Immature natural killer cell (primary cell): Measurements from ENCODE around the gene IL31RA. TPM values are rescaled to one million over a fixed set of nuclear protein-coding genes. Genes with fewer than 3 reads are reported as not detected.

Experiments used
- DNase-seq, 3 donors: peaks; one replicate each; pipeline ENCODE4 v3.0.0; 2022; ENCODE audit warnings: mixed read lengths in 1 of 3
- H3K27ac Mint-ChIP-seq, 6 donors: one replicate each; pipeline ENCODE4 v1.8.0; 2020; ENCODE audit warnings: mixed read lengths in 6 of 6, mild to moderate bottlenecking in 5 of 6, inconsistent platforms in 4 of 6, moderate library complexity in 3 of 6
- H3K27me3 Mint-ChIP-seq, 3 donors: one replicate each; pipeline ENCODE4 v1.8.0; 2020 to 2021; ENCODE audit warnings: low read depth in 3 of 3, mild to moderate bottlenecking in 3 of 3, mixed read lengths in 3 of 3, moderate library complexity in 3 of 3, inconsistent platforms in 1 of 3
- H3K36me3 Mint-ChIP-seq, 3 donors: one replicate each; pipeline ENCODE4 v1.8.0; 2020; ENCODE audit warnings: mixed read lengths in 3 of 3, inconsistent platforms in 2 of 3, mild to moderate bottlenecking in 2 of 3
- H3K4me1 Mint-ChIP-seq, 2 donors: one replicate each; pipeline ENCODE4 v1.8.0; 2020; ENCODE audit warnings: inconsistent platforms in 2 of 2, mild to moderate bottlenecking in 2 of 2, mixed read lengths in 2 of 2, moderate library complexity in 1 of 2
- H3K4me3 Mint-ChIP-seq, 5 donors: one replicate each; pipeline ENCODE4 v1.8.0; 2020; ENCODE audit warnings: mild to moderate bottlenecking in 5 of 5, mixed read lengths in 5 of 5, inconsistent platforms in 3 of 5, moderate library complexity in 3 of 5
- H3K9me3 Mint-ChIP-seq, 6 donors: one replicate each; pipeline ENCODE4 v1.8.0; 2020; ENCODE audit warnings: mild to moderate bottlenecking in 6 of 6, mixed read lengths in 6 of 6, inconsistent platforms in 4 of 6, moderate library complexity in 3 of 6
- polyA plus RNA-seq, 3 donors: library from polyadenylated mRNA; unstranded; fragments of 300-500 nt; fragmentation: Illumina TruSeq; gene quantifications; one replicate each; pipeline ENCODE4 v1.2.3, GENCODE V29; 2021

The IL31RA gene
- polyA plus RNA-seq, 3 donors from 2014 or later = not detected

GRCh38 chr5:55866934-55867333 lies 15.8 kb downstream of the IL31RA start:
- H3K27me3 Mint-ChIP-seq = peaks cover 0 to 3% (median 0%) of the 10 kb centered on the region in 3 donors
- H3K4me3 Mint-ChIP-seq = no peak overlapping the region
- H3K4me1 Mint-ChIP-seq = no peaks in the 10 kb centered on the region
- no peak overlapping the region for H3K27ac Mint-ChIP-seq
- H3K9me3 Mint-ChIP-seq = no peaks in the 10 kb centered on the region
- no peaks in the 10 kb centered on the region for H3K36me3 Mint-ChIP-seq
- DNase-seq = no peak

GRCh38 chr5:55868846-55869245 lies 17.7 kb downstream of the IL31RA start:
- H3K9me3 Mint-ChIP-seq = no peaks in the 10 kb centered on the region
- H3K36me3 Mint-ChIP-seq = no peaks in the 10 kb centered on the region
- peaks cover 0 to 3% (median 0%) of the 10 kb centered on the region in 3 donors for H3K27me3 Mint-ChIP-seq
- no peak for DNase-seq
- H3K4me1 Mint-ChIP-seq = no peaks in the 10 kb centered on the region
- no peak overlapping the region for H3K27ac Mint-ChIP-seq
- H3K4me3 Mint-ChIP-seq = no peak overlapping the region

DNA sequence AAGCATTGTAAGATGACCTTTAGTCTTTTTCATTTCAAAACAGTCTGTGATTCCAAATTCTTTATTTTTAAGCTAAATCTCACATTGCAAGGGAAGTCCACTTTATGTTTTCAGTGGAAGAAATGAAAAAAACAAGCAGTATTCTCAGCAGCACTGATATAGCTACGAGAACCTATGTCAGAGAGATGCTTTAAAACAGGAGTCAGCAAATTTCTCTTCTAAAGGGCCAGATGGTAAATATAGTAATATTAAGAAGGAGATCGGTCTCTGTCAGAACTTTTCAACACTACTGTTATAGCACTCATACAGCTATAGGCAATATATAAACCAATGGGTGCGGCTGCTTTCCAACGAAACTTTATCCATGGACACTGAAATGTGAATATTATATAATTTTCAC lies 18.7 kb downstream of the IL31RA start:
- H3K27me3 Mint-ChIP-seq = peaks cover 0 to 3% (median 0%) of the 10 kb centered on the region in 3 donors
- no peak overlapping the region for H3K4me3 Mint-ChIP-seq
- no peaks in the 10 kb centered on the region for H3K36me3 Mint-ChIP-seq
- no peaks in the 10 kb centered on the region for H3K4me1 Mint-ChIP-seq
- no peaks in the 10 kb centered on the region for H3K9me3 Mint-ChIP-seq
- no peak for DNase-seq
- H3K27ac Mint-ChIP-seq = no peak overlapping the region

GRCh38 chr5:55873234-55873633 lies 22.1 kb downstream of the IL31RA start:
- DNase-seq = no peak
- Mint-ChIP-seq H3K27me3 (peaks cover 0 to 4% (median 1%) of the 10 kb centered on the region in 3 donors), H3K4me3 (no peak overlapping the region), H3K9me3 (no peaks in the 10 kb centered on the region), H3K4me1 (no peaks in the 10 kb centered on the region), H3K36me3 (no peaks in the 10 kb centered on the region), H3K27ac (no peak overlapping the region)

- H3K9me3 Mint-ChIP-seq = no peaks in the 10 kb centered on the region
- H3K27me3 Mint-ChIP-seq = peaks cover 3 to 4% (median 4%) of the 10 kb centered on the region in 3 donors
- H3K4me3 Mint-ChIP-seq = no peak overlapping the region
- H3K36me3 Mint-ChIP-seq = no peaks in the 10 kb centered on the region
- no peak overlapping the region for H3K27ac Mint-ChIP-seq
- DNase-seq = no peak
- H3K4me1 Mint-ChIP-seq = no peaks in the 10 kb centered on the region
These were observed 26.5 kb downstream of the IL31RA start for GRCh38 chr5:55877655-55878054.

GRCh38 chr5:55880453-55880852 lies 29.3 kb downstream of the IL31RA start:
- Mint-ChIP-seq H3K27ac (no peak overlapping the region), H3K27me3 (peaks cover 3 to 4% (median 4%) of the 10 kb centered on the region in 3 donors), H3K4me3 (no peak overlapping the region), H3K36me3 (no peaks in the 10 kb centered on the region), H3K4me1 (no peaks in the 10 kb centered on the region), H3K9me3 (no peaks in the 10 kb centered on the region)
- DNase-seq = no peak

DNA sequence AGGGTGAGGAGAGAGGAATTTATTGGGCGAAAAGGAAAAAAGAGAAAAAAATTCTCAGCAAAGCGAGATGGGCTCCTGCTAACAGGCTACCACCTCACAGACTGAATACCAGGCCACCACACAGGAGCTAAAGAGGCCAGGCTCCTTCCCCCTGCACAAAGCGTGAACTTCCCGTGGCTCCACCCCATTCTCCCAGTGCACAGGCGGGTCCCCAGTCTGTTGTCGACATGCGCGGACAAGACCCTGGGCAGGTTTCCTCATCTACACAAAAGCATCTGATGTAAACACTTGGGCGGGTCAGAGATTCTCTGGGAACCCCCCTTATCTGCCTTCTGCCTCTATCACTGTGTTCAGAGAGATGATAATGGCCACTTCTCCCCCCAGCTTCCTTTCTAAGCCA lies 34.2 kb downstream of the IL31RA start:
- no peak overlapping the region for H3K27ac Mint-ChIP-seq
- H3K27me3 Mint-ChIP-seq = peaks cover 2 to 3% (median 2%) of the 10 kb centered on the region in 3 donors
- no peaks in the 10 kb centered on the region for H3K4me1 Mint-ChIP-seq
- no peak overlapping the region for H3K4me3 Mint-ChIP-seq
- no peak for DNase-seq
- H3K9me3 Mint-ChIP-seq = no peaks in the 10 kb centered on the region
- no peaks in the 10 kb centered on the region for H3K36me3 Mint-ChIP-seq

GRCh38 chr5:55888205-55888604 lies 37.0 kb downstream of the IL31RA start:
- H3K27ac Mint-ChIP-seq = no peak overlapping the region
- no peaks in the 10 kb centered on the region for H3K36me3 Mint-ChIP-seq
- H3K9me3 Mint-ChIP-seq = no peaks in the 10 kb centered on the region
- no peak for DNase-seq
- no peak overlapping the region for H3K4me3 Mint-ChIP-seq
- no peaks in the 10 kb centered on the region for H3K4me1 Mint-ChIP-seq
- peaks cover 2 to 5% (median 3%) of the 10 kb centered on the region in 3 donors for H3K27me3 Mint-ChIP-seq

GRCh38 chr5:55892479-55892878 lies 41.3 kb downstream of the IL31RA start:
- H3K4me1 Mint-ChIP-seq = peaks cover 5 to 7% of the 10 kb centered on the region in 2 donors
- no peak overlapping the region for H3K27ac Mint-ChIP-seq
- no peaks in the 10 kb centered on the region for H3K9me3 Mint-ChIP-seq
- no peaks in the 10 kb centered on the region for H3K36me3 Mint-ChIP-seq
- no peak overlapping the region for H3K4me3 Mint-ChIP-seq
- DNase-seq = no peak
- peaks cover 8% of the 10 kb centered on the region in 3 donors for H3K27me3 Mint-ChIP-seq

- no peak for DNase-seq
- no peak overlapping the region for H3K4me3 Mint-ChIP-seq
- no peaks in the 10 kb centered on the region for H3K36me3 Mint-ChIP-seq
- H3K4me1 Mint-ChIP-seq = peaks cover 10 to 14% of the 10 kb centered on the region in 2 donors
- H3K27me3 Mint-ChIP-seq = peaks cover 4 to 8% (median 8%) of the 10 kb centered on the region in 3 donors
- H3K9me3 Mint-ChIP-seq = no peaks in the 10 kb centered on the region
- H3K27ac Mint-ChIP-seq = no peak overlapping the region
These were observed 43.0 kb downstream of the IL31RA start for GRCh38 chr5:55894135-55894534.

DNA sequence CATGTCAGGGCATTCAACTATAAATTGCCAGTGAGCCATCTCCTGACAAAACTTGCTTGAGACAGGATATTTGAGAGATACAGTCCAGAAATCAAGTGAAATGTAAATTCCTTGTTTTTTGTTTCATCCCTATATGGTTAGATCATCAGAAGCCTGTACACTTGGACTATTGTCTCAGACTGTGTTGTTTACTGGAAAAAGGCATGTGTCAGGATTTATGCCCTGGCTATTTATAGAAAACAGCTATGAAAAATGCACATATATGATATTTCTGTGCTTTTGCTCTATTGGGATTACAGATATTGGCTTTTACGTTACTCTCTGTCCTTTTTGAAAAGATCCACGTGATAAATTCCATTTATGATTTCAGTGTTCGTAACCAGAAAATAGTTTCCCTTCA lies 44.2 kb downstream of the IL31RA start:
- Mint-ChIP-seq H3K27me3 (peaks cover 4 to 9% (median 6%) of the 10 kb centered on the region in 3 donors), H3K4me1 (peaks cover 10 to 14% of the 10 kb centered on the region in 2 donors), H3K4me3 (no peak overlapping the region), H3K36me3 (no peaks in the 10 kb centered on the region), H3K9me3 (no peaks in the 10 kb centered on the region), H3K27ac (no peak overlapping the region)
- DNase-seq = no peak

- H3K4me3 Mint-ChIP-seq = no peak overlapping the region
- H3K4me1 Mint-ChIP-seq = peaks cover 10 to 14% of the 10 kb centered on the region in 2 donors
These were observed 45.1 kb downstream of the IL31RA start for GRCh38 chr5:55896238-55896637.

DNA sequence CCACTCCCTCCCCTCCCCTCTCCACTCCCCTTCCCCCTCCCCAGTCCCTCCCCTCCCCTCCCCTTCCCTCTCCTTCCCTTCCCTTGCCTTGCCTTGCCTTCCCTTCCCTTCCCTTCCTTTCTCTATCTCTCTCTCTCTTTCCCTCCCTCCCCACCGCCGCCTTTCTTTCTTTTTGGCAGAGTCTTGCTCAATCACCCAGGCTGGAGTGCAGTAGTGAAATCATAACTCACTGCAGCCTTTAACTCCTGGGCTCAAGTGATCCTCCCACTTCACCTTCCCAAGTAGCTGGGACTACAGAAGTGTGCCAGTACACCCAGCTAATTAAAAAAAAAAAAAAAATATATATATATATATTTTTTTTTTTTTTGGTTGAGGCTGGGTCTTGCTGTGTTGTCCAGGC lies 45.5 kb downstream of the IL31RA start:
- no peak for DNase-seq
- peak overlapping the region in 1 of 5 donors; percentile 75 for H3K4me3 Mint-ChIP-seq
- H3K27ac Mint-ChIP-seq = peak overlapping the region in 1 of 6 donors; percentile 78
- H3K4me1 Mint-ChIP-seq = peaks cover 10 to 14% of the 10 kb centered on the region in 2 donors
- H3K9me3 Mint-ChIP-seq = no peaks in the 10 kb centered on the region
- no peaks in the 10 kb centered on the region for H3K36me3 Mint-ChIP-seq
- peaks cover 4 to 10% (median 8%) of the 10 kb centered on the region in 3 donors for H3K27me3 Mint-ChIP-seq

More at GRCh38 chr5:55896238-55896637, 45.1 kb downstream of the IL31RA start:
- Mint-ChIP-seq H3K36me3 (no peaks in the 10 kb centered on the region), H3K9me3 (no peaks in the 10 kb centered on the region), H3K27me3 (peaks cover 4 to 10% (median 8%) of the 10 kb centered on the region in 3 donors), H3K27ac (no peak overlapping the region)
- DNase-seq = no peak

- Mint-ChIP-seq H3K27ac (peak overlapping the region in 2 of 6 donors; percentile 31 to 78), H3K4me3 (peak overlapping the region in 4 of 5 donors; percentile 27 to 75 (median 51)), H3K9me3 (no peaks in the 10 kb centered on the region), H3K27me3 (peaks cover 4 to 8% (median 7%) of the 10 kb centered on the region in 3 donors), H3K4me1 (peaks cover 10 to 14% of the 10 kb centered on the region in 2 donors), H3K36me3 (no peaks in the 10 kb centered on the region)
- no peak for DNase-seq
These were observed 46.2 kb downstream of the IL31RA start for GRCh38 chr5:55897206-55897894.

DNA sequence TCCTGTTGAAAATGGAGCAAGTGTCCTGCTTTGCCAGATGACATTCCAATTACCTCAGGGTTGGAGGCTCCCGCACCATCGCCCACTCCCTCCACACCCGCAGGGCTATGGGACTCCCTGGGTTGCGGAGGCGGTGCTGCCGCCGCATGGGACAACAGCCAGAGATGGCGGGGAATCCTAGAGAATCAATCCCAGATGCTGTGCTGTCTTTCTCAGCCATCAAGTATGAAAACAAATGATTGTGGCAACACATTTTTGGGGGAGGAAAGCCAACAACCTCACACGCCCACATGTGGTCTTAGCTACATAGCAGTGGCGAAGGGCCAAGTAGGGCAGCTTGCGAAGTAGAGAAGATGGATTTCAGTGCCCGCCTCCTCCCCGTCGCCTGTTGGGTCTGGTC lies 46.7 kb downstream of the IL31RA start:
- peak overlapping the region in 1 of 5 donors; percentile 15 for H3K4me3 Mint-ChIP-seq
- no peaks in the 10 kb centered on the region for H3K9me3 Mint-ChIP-seq
- peaks cover 5 to 8% (median 7%) of the 10 kb centered on the region in 3 donors for H3K27me3 Mint-ChIP-seq
- DNase-seq = peak in 1 of 3 donors; percentile 19
- no peaks in the 10 kb centered on the region for H3K36me3 Mint-ChIP-seq
- peaks cover 13 to 20% of the 10 kb centered on the region in 2 donors for H3K4me1 Mint-ChIP-seq
- H3K27ac Mint-ChIP-seq = no peak overlapping the region
